Endodermal cell (in vitro differentiated cells): ENCODE results near the gene PPP2R5E. TPM values are rescaled to one million over a fixed set of nuclear protein-coding genes. Genes with fewer than 3 reads are reported as not detected.
A peak's percentile ranks its signal among the peaks of the same experiment; 100 is the strongest.

Source experiments
- DNase-seq: peaks from one replicate; pipeline ENCODE4 v3.0.0-alpha.2; 2017
- H3K27ac ChIP-seq: 2 replicates; pipeline ENCODE4 v1.5.1; 2013; ENCODE audit warnings: mild to moderate bottlenecking, low read depth, low read length, moderate library complexity
- H3K27me3 ChIP-seq: 2 replicates; pipeline ENCODE4 v1.6.1; 2013; ENCODE audit warnings: mild to moderate bottlenecking, low read length, moderate library complexity; ENCODE audit not compliant: insufficient read depth, control insufficient read depth, poor library complexity, severe bottlenecking
- H3K36me3 ChIP-seq: 2 replicates; pipeline ENCODE4 v1.7.0; 2013; ENCODE audit warnings: mild to moderate bottlenecking, low read length, moderate library complexity; ENCODE audit not compliant: control insufficient read depth, insufficient read depth
- H3K4me1 ChIP-seq: one replicate; pipeline ENCODE4 v1.7.0; 2013; ENCODE audit warnings: low read length; ENCODE audit not compliant: control insufficient read depth, insufficient read depth
- H3K4me3 ChIP-seq: 2 replicates; pipeline ENCODE4 v1.5.1; 2013; ENCODE audit warnings: mild to moderate bottlenecking, low read length, moderate library complexity
- H3K9ac ChIP-seq: 2 replicates; pipeline ENCODE4 v1.6.1; 2013; ENCODE audit warnings: mild to moderate bottlenecking, low read length, moderate library complexity; ENCODE audit not compliant: poor library complexity, severe bottlenecking; ENCODE audit errors: extremely low read depth
- H3K9me3 ChIP-seq: 2 replicates; pipeline ENCODE4 v1.6.1; 2013; ENCODE audit warnings: mild to moderate bottlenecking, low read length, moderate library complexity; ENCODE audit not compliant: control insufficient read depth
- H3K27ac Mint-ChIP-seq: 2 replicates; pipeline ENCODE4 v1.8.0; 2020; ENCODE audit warnings: mixed read lengths
- H3K27me3 Mint-ChIP-seq: 2 replicates; pipeline ENCODE4 v1.8.0; 2021; ENCODE audit warnings: mild to moderate bottlenecking, mixed read lengths; ENCODE audit not compliant: insufficient read depth
- H3K36me3 Mint-ChIP-seq: 2 replicates; pipeline ENCODE4 v1.8.0; 2020; ENCODE audit warnings: low read depth, mixed read lengths
- H3K4me1 Mint-ChIP-seq: 2 replicates; pipeline ENCODE4 v1.8.0; 2020; ENCODE audit warnings: mixed read lengths
- H3K4me3 Mint-ChIP-seq: 2 replicates; pipeline ENCODE4 v1.8.0; 2020; ENCODE audit warnings: mild to moderate bottlenecking, moderate library complexity, mixed read lengths
- H3K9me3 Mint-ChIP-seq: 2 replicates; pipeline ENCODE4 v1.8.0; 2020; ENCODE audit warnings: mild to moderate bottlenecking, mixed read lengths
- CTCF ChIP-seq: fragments of 200-600 bp; sonication (generic); conservative IDR thresholded peaks from 2 replicates; pipeline ENCODE4 v1.5.0; 2021; ENCODE audit warnings: antibody characterized with exemption, mild to moderate bottlenecking
- WGBS, 2 experiments: methylation state at CpG; one replicate each; pipeline versions ENCODE4 v1.1.5 to v1.1.7; 2013; ENCODE audit warnings: missing lambda C conversion rate in 2 of 2, mixed read lengths in 1 of 2; ENCODE audit not compliant: insufficient coverage in 1 of 2, insufficient read length in 1 of 2; 5-methylcytosine and 5-hydroxymethylcytosine counted together
- total RNA-seq, 2 donors: library from RNA; stranded (reverse); fragmentation: NEBNext Ultra II Directional in 1 of 2; extraction: Animal tissue kit (Norgen Biotek cat#: 25700) in 1 of 2; gene quantifications; 2 replicates in 1 of 2; 3 replicates in 1 of 2; pipeline ENCODE4 v1.2.1, GENCODE V29; 2021

PPP2R5E gene
- total RNA-seq, 2 donors from 2014 or later: 61.1 to 63.8 TPM

- H3K9me3 ChIP-seq: no peaks in the 10 kb centered on the region
- WGBS, 2 experiments: 85% methylated on average over 2 of the region's 2 CpGs; no CpG with 5 or more reads in 1 of the 2 experiments
- TF ChIP-seq CTCF: no peak
- peaks cover 7% of the 10 kb centered on the region for H3K4me1 Mint-ChIP-seq
- H3K27me3 Mint-ChIP-seq: no peaks in the 10 kb centered on the region
- H3K36me3 Mint-ChIP-seq: peaks cover 17% of the 10 kb centered on the region
- no peak overlapping the region for H3K4me3 Mint-ChIP-seq
- H3K9ac ChIP-seq: no peak overlapping the region
- no peak for DNase-seq
- H3K27ac ChIP-seq: no peak overlapping the region
- peaks cover 35% of the 10 kb centered on the region for H3K36me3 ChIP-seq
- H3K4me1 ChIP-seq: no peaks in the 10 kb centered on the region
- H3K27me3 ChIP-seq: no peaks in the 10 kb centered on the region
- H3K4me3 ChIP-seq: no peak overlapping the region
- H3K27ac Mint-ChIP-seq: peak overlapping the region; percentile 39
- no peaks in the 10 kb centered on the region for H3K9me3 Mint-ChIP-seq
Measured at GRCh38 chr14:63454863-63455622, 88.1 kb downstream of the PPP2R5E start.

GRCh38 chr14:63454436-63454835, 88.7 kb downstream of the PPP2R5E start:
- no peak overlapping the region for H3K27ac Mint-ChIP-seq

GRCh38 chr14:63453443-63453936, 89.7 kb downstream of the PPP2R5E start:
- no peak for TF ChIP-seq CTCF
- no peak overlapping the region for H3K27ac ChIP-seq
- H3K9ac ChIP-seq: no peak overlapping the region
- H3K9me3 ChIP-seq: no peaks in the 10 kb centered on the region
- no peaks in the 10 kb centered on the region for H3K4me1 ChIP-seq
- peaks cover 35% of the 10 kb centered on the region for H3K36me3 ChIP-seq
- no peaks in the 10 kb centered on the region for H3K27me3 Mint-ChIP-seq
- H3K4me3 Mint-ChIP-seq: no peak overlapping the region
- no peaks in the 10 kb centered on the region for H3K9me3 Mint-ChIP-seq
- 95 to 99% methylated on average over 8 of the region's 8 CpGs for WGBS, 2 experiments
- DNase-seq: no peak
- peaks cover 21% of the 10 kb centered on the region for H3K36me3 Mint-ChIP-seq
- H3K27ac Mint-ChIP-seq: no peak overlapping the region
- peaks cover 4% of the 10 kb centered on the region for H3K4me1 Mint-ChIP-seq
- H3K27me3 ChIP-seq: no peaks in the 10 kb centered on the region
- H3K4me3 ChIP-seq: no peak overlapping the region

More at GRCh38 chr14:63454436-63454835, 88.7 kb downstream of the PPP2R5E start:
- Mint-ChIP-seq H3K4me1 (peaks cover 4% of the 10 kb centered on the region), H3K4me3 (no peak overlapping the region), H3K27me3 (no peaks in the 10 kb centered on the region), H3K36me3 (peaks cover 18% of the 10 kb centered on the region), H3K9me3 (no peaks in the 10 kb centered on the region)
- H3K9ac ChIP-seq: no peak overlapping the region
- WGBS, 2 experiments: 98% methylated on average over 3 of the region's 3 CpGs; no CpG with 5 or more reads in 1 of the 2 experiments
- H3K27me3 ChIP-seq: no peaks in the 10 kb centered on the region
- no peaks in the 10 kb centered on the region for H3K4me1 ChIP-seq
- H3K27ac ChIP-seq: no peak overlapping the region
- DNase-seq: no peak
- no peaks in the 10 kb centered on the region for H3K9me3 ChIP-seq
- no peak for TF ChIP-seq CTCF
- H3K36me3 ChIP-seq: peaks cover 35% of the 10 kb centered on the region
- no peak overlapping the region for H3K4me3 ChIP-seq
